Endometrium (tissue), 2 donors: Measurements from ENCODE around the gene MTA3.

ENCODE experiments used
- FAIRE-seq: peaks from 2 replicates; lab custom pipeline; 2012; peaks lifted over from hg19 to GRCh38; lab: Jason Lieb, UNC
- donor health status: control.
- donor health status: control.

Gene MTA3

DNA sequence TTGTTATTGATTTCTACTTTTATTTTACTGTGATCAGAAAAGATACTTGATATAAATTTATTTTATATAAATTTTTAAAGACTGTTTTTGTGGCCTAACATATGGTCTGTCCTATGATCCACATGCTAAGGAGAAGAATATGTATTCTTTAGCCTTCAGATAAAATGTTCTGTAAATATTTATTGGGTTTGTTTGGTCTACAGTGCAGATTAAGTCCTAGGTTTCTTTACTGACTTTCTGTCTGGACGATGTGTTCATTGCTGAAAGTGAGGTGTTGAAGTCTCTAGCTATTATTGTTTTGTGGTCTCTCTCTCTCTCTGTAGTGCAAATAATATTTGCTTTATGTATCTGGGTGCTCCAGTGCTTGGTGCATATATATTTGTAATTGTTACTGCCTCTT, 165.4 kb downstream of the MTA3 start:
- FAIRE-seq: no peak

DNA sequence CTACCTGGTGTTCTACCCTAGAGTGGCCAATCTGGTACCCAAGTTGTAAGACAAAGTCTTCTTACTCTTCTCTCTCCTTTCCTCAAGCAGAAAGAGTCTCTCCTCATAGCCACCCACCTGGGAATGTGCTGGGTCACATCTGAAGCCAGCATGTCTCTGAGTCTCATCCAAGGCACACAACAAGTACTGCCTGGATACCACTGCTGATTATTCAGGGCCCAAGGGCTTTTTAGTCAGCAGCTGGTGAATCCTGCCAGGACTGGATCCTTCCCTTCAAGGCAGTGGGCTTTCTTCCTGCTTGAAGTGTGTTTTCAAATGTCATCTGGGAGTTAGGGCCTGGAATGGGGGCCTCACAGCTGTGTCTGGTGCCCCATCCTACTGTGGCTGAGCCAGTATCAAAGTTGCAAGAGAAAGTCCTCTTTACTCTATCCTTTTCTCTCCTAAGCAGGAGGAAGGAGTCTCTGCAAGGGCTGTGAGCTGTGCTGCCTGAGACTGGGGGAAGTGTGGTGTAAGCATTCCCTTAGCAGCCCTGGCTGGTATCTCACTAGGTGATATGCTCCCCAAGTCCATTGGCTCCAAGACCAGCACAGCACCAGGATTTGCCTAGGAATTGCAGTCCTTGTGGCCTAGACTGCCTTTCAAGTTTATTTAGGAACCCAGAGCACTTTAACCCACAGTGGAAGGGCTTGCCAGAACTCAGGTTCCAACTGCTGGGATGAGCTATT, 168.3 kb downstream of the MTA3 start:
- no peak for FAIRE-seq

DNA sequence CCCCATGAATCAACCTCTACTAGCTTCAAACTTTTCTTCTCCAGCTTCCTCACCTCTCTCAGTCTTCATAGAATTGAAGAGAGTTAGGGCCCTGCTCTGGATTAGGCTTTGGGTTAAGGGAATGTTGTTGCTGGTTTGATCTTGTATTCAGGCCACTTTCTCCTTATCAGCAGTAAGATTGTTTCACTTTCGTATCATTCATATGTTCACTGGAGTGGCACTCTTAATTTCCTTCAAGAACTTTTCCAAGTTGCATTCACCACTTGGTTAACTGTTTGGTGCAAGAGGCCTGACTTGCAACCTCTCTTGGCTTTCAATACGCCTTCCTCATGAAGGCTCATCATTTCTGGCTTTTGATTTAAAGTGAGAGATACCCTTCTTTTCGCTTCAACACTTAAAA, 172.7 kb downstream of the MTA3 start:
- FAIRE-seq: no peak

DNA sequence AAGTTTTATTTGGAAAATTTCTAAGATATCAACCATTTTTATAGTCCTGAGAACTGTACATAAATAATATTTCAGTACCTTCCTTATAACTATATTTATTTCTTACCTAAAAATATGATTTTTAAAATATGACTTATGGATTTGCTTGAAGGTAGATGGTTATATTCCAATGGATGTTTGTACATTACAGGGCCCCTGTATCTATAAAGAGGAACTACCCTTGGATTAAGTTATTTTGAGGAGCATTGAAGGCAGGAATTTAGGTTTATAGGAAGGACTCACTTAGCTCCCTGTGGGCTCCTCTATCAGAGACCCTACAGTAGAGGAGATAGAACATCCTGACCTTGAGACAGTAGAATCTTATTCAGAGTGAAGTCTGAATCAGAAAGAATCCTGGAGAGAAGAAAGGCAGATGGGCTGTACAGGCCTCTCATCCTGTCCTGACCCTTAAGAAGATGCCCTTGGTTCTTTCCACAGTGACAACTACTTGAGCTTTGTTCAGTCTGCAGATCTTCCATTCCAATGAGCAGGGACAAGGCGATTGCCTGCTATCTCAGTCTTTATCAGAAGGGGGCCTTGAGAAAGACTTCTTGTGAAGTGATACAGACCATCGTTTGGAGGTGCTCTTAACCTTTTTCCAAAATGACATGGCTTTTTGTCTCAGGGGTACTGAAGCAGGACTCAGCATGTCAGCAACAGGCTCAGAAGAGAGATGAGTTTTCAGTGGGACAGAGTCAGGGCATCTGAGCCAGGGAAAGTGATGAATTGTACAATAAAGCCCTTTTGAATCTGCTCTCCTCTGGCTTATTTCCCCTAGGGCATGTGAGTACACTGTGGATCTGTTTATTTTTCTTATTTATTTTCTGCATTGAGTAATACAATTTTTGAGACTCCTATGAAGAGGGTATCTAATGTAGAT, 174.6 kb downstream of the MTA3 start:
- no peak for FAIRE-seq

DNA sequence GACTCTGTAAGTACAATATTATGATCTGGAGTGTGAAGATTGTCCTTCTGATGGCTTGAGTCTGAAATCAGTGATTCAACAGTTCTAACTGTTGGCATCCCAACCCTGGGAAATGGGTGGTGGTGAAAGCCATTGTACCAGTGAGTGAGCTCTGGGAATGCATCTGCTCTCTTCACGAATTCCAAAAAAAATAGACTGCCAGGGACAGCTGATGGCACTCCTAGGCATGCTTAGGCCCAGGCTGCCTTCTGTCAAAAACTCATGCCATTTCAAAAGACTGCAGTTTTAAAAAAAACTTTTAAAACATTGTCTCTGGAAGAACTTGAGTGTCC, 175.2 kb downstream of the MTA3 start:
- no peak for FAIRE-seq

DNA sequence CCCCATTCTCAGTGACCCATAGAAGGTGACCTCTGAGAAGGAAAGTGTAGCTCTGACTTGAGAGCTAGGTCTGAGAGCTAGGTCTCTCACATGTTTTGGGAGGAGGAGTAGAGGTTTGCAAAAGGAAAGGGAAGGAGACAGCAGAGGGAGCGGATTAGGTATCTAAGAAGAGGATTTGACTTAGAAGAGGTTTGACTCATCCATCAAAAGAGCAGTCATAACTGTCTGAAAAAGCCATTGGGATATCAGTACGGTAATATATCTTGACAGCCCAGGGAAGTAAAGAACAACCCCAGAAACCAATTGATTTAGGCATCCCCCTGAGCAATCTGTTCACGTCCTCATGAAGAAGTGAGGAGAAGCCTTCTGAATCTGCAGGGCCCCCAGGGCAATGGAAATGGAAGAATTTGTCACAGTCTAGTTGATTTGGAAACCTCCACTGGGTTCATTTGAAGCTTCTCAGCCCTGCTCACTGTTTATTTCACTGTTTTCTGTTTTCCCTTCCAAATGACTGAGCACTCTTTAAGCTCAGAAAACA, 176.2 kb downstream of the MTA3 start:
- FAIRE-seq: no peak

DNA sequence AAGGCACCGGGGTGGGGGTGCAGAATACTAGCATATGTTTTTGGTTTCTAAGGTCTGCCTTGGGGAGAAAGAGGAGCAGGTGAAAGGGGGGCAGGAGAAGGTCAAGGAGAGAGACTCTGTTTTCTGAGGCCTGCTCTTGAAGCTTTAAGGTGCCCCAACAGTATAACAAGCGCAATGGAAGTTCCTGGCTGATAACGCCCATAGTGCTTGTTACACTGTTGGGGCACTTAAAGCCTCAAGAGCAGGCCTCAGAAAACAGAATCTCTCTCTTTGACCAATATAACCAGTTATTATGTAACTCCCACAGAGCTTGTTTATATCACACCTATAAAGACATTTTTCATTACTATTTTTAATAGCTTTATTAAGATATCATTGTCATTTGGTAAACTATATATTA, 179.0 kb downstream of the MTA3 start:
- FAIRE-seq: no peak

DNA sequence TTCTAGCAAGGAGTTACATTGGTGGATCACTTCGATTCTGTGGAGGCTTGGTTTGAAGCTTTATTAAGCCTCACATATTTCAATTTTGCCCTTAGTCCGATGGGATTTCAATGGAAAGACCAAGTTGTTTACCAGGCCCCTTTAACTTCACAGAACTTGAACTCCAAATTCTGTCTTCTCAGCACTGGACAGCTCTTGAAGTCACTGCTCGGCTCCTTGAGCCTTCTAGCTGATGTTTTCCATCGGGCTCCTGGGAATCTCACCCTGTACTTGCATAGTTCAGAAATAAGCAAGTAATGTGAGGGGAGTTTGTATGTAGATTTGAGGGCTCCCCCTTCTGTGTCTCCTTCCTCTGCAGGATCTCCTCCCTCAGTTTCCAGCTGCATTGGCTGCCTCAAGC, 180.4 kb downstream of the MTA3 start:
- no peak for FAIRE-seq

DNA sequence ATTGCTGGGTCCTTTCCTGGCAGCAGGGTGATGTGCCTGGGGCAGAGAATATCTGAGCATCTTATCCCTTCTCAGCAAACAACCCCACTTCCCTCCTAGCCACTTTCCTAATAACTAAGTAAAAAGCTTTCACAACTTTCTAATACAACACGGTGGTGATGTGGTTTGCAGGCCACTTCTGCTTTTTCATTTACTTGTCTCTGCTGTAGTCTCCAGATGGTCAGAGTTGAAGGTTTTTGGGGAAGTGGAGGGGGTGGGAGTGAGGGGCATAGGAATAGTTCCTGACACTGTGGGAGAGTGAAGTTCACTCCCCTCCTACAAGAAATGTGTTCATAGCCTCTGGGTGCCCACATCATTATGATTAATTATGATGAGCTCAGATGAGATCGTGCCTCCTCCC, 183.9 kb downstream of the MTA3 start:
- FAIRE-seq: no peak

DNA sequence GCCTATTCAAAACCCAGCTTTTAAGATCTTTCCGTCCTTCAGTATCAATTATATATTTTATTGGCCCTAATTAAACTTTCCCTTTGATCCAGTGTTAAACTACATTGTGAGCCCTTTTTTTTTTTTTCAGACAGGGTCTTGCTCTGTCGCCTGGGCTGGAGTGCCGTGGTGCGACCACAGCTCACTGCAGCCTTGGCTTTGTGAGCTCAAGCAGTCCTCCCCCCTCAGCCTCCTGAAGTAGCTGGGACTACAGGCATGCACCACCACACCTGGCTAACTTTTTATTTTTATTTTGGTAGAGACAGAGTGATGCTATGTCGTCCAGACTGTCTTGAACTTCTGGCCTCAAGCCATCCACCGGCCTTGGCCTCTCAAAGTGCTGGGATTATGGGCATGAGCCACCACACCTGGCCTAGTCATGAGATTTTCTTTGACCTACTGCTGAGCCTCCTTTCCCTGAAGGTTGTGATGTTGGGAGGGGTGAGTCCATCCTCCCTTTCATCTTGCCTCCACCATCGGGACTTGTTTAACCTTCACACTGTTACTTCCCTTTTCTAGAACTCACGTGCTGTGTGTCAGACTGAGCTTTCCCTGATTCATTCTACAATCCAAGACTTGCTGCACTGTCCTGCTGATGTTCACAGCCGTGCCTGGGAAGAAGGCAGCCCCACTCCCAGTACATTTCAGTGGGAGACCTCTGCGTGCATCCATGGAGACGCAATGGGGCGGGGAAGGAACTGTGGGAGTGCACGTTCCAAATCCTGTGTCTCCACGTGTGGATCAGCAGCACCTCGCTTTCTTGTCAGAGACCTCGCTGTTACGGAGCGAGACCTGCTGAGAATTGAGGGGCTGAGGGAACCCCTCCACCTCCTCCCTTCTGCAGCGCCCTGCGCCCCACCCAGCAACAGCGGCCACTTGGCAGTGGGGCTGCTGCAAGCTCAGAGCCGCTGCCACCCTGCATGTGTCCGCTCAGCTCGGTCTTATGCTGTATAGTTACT, 184.7 kb downstream of the MTA3 start:
- no peak for FAIRE-seq

DNA sequence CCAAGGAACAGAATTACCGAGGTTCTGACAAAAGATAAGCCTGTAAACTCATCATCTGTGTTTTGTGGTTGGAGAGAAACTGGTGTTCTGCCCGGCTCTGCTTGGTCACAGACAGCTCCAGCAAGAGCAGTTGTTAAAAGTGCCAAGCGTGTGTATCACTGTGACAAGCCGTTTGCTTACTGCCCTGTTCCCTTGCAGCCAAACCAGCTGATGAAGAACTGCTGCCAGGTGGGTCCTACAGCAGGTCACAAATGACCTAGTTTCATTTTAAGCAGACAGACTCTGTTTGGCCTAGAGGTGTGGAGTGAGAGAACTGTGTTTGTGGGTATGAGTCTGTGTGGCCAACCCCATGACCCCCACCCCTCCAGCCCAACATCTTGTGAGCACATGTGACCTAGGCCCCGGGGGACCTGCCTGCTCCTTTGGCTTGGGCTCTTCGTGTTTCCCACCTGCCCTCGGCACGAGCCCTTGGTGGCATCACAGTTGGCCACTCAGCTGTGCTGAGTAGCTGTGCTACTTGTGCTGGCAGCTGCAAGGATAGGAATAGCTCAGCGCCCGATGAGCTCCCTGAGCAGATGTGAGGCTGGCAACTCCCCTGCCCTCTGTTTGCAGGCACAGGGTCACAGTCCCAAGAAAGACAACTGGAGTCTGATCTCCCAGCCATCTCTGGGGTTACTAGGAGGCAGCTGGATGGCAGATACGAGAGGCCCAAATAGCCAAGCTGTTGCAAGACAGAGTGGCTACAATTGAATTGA, 185.8 kb downstream of the MTA3 start:
- FAIRE-seq: no peak

DNA sequence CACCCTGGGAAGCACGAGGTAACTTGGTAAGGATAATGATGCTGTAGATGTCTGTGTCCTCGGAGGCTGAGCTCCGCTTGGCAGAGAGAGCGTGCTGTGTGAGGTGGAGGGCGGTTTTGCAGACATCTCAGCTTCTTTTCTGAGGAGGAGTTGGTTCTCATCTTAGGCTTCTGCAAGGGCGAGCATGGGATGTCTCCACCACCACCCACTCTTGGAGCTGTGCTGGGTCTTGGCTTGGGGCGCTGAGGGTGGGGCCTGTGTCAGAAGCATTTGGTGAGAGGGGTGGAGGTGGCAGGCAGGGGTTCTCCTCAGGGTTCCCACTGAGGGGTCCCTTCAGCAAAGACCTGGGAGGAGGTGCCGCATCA, 186.3 kb downstream of the MTA3 start:
- FAIRE-seq: no peak

DNA sequence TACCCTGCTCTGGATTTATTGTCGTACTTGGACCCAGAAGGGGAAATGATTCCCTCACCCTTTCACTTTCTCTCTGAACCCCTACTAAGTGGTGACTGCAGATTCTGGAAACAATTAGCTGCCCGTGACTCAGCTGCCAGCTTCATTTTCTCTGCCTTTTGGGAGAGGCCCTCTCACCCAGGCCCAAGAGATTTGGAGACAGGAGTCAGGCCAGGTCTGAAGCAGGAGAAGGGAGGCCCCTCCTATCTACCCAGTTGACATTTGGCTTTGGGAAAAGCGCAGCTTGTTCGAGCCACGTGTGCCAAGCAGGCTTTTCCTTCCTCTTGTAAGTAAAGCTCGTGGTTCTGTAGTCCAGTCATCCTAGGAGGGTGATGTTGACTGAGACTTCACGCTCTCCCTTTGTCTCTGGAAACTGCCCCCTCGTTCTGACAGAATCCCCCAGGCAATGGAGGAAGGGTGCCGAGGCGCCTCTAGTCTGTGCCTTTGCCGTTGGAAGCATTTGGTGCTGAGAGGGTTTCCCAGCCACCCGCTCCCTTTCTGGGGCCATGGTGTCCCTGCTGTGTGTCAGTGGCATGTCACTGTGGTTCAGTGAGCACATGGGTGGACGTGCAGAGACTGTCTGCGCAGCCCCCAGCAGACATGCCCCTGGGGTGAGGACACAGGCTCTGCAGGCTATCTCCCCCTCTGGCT, 186.9 kb downstream of the MTA3 start:
- no peak for FAIRE-seq

DNA sequence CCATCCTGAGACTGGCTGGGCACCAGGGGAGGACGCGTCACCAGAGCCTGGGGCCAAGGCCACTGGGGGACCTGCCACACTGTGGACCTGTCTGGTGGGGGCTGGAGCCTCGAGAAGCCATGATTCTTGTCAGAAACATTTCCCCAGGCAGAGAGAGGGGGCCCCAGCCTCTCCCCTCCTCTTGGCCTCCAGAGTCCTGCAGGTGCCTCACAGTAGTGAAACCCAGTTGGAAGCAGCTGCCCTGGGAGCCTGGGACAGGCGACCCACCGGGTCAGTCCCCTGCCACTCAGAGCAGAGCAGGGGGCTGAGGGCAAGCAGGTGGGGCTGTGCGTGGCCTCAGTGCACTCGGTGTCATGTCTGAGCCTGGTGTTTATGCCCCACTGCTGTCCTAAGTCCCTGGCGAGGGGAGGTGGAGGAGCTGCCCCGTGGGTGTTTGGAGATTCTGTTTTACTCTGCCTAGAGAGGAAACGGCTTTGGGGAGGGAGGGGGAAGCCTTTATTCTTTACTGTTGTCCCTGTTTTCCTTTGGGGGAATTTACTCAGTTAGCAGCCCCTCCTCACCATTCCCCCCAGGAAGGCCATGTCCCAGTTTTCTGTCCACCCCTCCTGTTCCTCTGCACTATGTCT, 187.8 kb downstream of the MTA3 start:
- no peak for FAIRE-seq

DNA sequence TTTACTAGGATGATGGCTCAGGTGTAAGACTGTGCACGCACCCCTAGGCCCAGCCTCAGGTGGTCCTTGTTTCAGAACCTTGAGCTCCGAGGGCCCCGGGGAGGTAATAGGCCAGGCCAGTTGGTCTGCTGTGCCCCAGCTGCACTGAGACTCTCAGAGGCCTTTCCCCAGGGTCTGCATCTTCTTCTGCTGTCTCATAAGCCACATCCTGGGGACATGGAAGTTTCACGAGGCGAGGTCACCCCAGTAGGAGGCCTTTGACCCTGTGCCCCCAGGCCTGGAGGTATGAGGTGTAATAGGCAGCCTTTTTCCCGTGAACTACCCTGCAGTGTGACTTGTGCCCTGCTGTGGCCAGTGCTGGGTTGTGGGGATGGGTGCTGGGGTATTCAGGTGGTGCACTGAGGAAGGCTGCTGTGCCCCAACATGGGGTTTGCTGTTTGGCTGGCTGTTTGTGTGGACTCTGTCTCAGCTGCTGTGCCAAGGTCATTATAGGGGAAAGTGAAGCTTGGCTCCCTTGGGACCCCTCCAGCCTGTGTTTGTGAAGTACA, 188.6 kb downstream of the MTA3 start:
- no peak for FAIRE-seq

DNA sequence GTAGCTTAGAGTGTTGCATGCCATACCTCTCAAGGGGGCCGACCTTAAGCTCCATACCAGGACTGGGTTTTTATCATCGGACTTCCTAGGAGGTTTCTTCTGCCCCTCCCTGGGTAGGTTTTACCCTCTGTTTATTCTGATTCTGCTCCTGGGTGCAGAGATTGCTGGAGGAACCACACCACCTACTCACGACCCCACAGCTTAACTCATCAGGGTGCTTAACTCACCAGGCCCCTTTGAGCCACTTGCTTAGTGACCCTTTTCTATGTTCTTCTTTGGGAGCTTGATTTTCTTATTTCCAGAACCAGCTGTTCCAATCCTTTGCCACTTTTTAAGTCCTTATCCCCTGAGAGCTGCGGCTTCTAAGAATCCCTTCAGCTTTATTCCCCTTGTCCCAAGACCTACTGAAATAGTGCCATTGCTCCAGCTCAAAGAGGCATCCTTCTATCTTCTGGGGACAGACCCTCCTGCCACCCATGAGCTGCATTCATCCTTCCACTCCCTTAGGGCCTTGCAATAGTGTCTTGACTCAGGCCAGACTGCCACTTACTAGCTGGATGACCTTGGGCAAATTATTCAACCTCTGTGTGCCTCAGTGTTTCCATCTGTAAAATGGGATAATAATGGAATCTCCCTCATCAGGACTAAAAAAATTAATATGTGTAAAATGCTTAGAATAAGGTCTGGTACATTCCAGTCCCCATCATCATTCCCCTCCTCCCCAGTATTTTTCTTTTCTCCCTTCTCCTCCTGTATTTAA, 189.7 kb downstream of the MTA3 start:
- FAIRE-seq: no peak

DNA sequence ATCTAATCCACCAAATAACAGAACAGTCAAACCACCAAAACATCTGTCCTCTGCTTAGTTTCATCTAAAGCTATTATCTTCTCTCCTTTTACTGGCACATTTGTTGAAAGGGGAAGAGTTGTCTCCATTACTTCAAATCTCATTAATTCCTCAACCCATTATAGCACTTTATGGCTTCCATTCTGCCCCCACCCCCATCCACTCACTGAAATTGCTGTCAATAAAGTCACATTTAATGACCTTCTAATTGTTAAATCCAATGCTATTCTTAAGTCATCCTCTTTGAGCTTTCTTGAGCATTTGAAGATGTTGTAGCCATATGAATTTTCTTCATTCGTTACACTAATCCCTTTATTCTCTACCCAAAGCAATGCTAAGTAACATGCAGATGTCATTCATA, 190.3 kb downstream of the MTA3 start:
- FAIRE-seq: no peak

DNA sequence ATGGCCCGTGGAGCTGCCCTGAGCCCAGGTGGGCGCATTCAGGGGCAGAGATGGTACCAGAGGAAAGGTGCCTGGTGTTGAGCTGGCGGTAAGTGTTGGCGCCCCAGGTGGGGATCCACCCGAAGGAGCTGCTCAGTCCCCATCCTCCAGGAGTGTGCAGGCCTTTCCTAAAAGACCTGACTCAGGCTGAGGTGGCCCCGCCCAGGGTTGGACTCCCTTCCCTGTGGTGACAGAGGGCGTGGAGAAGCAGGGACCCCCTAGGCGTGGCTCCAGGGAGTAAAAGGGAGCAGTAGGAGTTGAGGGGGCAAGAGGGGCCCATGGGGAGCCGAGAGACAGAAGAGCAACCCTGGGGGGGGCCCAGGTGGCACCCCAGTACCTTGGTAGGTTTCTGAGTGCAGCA, 193.1 kb downstream of the MTA3 start:
- FAIRE-seq: no peak

DNA sequence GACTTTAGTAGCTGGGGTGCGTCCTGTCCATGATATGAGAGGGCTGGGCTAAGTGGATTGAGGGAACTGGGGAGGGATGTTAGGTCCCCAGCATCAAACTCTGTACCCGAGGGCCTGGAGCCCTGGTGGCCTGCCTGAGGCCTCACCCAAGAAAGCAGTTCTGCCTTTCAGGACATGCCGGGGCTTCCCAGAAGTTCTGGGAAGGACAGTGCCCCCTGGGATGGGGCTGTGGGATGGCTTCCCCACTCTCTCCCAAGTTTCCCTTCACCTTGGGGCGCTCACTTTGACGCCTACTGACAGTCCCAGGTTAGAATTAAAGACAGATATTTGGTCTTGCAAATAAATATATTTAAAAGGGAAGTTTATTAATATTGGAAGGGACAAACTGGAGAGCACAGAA, 193.7 kb downstream of the MTA3 start:
- FAIRE-seq: no peak
